ENCODE measurements around the gene FAT3.

DNA sequence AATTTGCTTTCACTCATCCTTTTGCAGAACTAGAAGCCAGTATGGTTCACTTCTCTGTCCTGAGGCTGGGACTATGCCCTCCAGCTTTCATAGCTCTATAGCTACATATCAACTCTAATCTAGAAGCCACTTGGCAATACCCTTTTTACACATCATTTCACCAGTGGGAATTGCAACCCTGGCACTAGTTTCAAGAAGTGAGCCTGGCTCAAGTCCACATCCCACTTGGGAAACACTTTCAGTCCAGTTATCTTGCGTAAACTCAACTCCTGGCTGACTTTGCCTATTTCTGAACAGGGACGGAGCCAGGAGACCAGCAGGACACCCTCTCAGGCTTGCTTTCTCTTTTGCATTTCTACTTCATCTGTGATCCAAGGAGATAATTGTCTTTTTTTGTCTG, 19.9 kb upstream of the FAT3 start:
- TF ChIP-seq POLR2AphosphoS5 (IDR thresholded peaks at IDR 0.05; ENCODE audit: low read depth, low read length), result no peak
- TF ChIP-seq, protein P1, sequence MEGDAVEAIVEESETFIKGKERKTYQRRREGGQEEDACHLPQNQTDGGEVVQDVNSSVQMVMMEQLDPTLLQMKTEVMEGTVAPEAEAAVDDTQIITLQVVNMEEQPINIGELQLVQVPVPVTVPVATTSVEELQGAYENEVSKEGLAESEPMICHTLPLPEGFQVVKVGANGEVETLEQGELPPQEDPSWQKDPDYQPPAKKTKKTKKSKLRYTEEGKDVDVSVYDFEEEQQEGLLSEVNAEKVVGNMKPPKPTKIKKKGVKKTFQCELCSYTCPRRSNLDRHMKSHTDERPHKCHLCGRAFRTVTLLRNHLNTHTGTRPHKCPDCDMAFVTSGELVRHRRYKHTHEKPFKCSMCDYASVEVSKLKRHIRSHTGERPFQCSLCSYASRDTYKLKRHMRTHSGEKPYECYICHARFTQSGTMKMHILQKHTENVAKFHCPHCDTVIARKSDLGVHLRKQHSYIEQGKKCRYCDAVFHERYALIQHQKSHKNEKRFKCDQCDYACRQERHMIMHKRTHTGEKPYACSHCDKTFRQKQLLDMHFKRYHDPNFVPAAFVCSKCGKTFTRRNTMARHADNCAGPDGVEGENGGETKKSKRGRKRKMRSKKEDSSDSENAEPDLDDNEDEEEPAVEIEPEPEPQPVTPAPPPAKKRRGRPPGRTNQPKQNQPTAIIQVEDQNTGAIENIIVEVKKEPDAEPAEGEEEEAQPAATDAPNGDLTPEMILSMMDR (IDR thresholded peaks at IDR 0.05), result no peak
- TF ChIP-seq, protein P2, sequence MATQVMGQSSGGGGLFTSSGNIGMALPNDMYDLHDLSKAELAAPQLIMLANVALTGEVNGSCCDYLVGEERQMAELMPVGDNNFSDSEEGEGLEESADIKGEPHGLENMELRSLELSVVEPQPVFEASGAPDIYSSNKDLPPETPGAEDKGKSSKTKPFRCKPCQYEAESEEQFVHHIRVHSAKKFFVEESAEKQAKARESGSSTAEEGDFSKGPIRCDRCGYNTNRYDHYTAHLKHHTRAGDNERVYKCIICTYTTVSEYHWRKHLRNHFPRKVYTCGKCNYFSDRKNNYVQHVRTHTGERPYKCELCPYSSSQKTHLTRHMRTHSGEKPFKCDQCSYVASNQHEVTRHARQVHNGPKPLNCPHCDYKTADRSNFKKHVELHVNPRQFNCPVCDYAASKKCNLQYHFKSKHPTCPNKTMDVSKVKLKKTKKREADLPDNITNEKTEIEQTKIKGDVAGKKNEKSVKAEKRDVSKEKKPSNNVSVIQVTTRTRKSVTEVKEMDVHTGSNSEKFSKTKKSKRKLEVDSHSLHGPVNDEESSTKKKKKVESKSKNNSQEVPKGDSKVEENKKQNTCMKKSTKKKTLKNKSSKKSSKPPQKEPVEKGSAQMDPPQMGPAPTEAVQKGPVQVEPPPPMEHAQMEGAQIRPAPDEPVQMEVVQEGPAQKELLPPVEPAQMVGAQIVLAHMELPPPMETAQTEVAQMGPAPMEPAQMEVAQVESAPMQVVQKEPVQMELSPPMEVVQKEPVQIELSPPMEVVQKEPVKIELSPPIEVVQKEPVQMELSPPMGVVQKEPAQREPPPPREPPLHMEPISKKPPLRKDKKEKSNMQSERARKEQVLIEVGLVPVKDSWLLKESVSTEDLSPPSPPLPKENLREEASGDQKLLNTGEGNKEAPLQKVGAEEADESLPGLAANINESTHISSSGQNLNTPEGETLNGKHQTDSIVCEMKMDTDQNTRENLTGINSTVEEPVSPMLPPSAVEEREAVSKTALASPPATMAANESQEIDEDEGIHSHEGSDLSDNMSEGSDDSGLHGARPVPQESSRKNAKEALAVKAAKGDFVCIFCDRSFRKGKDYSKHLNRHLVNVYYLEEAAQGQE (IDR thresholded peaks at IDR 0.05; ENCODE audit: insufficient read depth in 1 of 2, low read depth in 2 of 2, low read length in 1 of 2), result no peak
